Activated T-cell treated with anti-CD3 and anti-CD28 coated beads, Interleukin-2, amount 50 U/mL, for 72 hours (primary cell): Measurements from ENCODE around the gene KCNK15. TPM values are rescaled to one million over a fixed set of nuclear protein-coding genes. Genes with fewer than 3 reads are reported as not detected.
A peak's percentile ranks its signal among the peaks of the same experiment; 100 is the strongest.

Experiments used
- ATAC-seq, 2 donors: fragments of 150-1000 bp; cut with Tn5 transposase; replicated peaks in 1 of 2; 2 replicates each; pipeline ENCODE4 v1.10.0; 2021; ENCODE audit warnings: moderate library complexity in 2 of 2, mild to moderate bottlenecking in 1 of 2
- DNase-seq, 2 donors: peaks; one replicate each; pipeline ENCODE4 v3.0.0; 2021 to 2022; ENCODE audit warnings: mixed read lengths in 1 of 2
- H3K27ac Mint-ChIP-seq: one replicate; pipeline ENCODE4 v1.8.0; 2022; ENCODE audit warnings: mild to moderate bottlenecking, moderate library complexity, mixed read lengths
- H3K27me3 Mint-ChIP-seq: one replicate; pipeline ENCODE4 v1.8.0; 2022; ENCODE audit warnings: low read depth, mixed read lengths
- H3K36me3 Mint-ChIP-seq, 2 donors: one replicate each; pipeline ENCODE4 v1.8.0; 2022; ENCODE audit warnings: mixed read lengths in 2 of 2, mild to moderate bottlenecking in 1 of 2; ENCODE audit not compliant: insufficient read depth in 2 of 2
- H3K4me1 Mint-ChIP-seq: one replicate; pipeline ENCODE4 v1.8.0; 2022; ENCODE audit warnings: low read depth, mixed read lengths
- H3K4me3 Mint-ChIP-seq, 2 donors: one replicate each; pipeline ENCODE4 v1.8.0; 2022; ENCODE audit warnings: mild to moderate bottlenecking in 2 of 2, mixed read lengths in 2 of 2, moderate library complexity in 2 of 2
- H3K9me3 Mint-ChIP-seq, 2 donors: one replicate each; pipeline ENCODE4 v1.8.0; 2022; ENCODE audit warnings: mixed read lengths in 2 of 2
- total RNA-seq, 2 donors: library from RNA; stranded (reverse); gene quantifications; one replicate each; pipeline ENCODE4 v1.2.3, GENCODE V29; 2022

KCNK15 gene
- total RNA-seq, 2 donors from 2014 or later: 0.48 to 0.63 TPM

- Mint-ChIP-seq H3K36me3 (no peaks in the 10 kb centered on the region), H3K9me3 (no peaks in the 10 kb centered on the region), H3K27ac (no peak overlapping the region), H3K27me3 (no peaks in the 10 kb centered on the region), H3K4me3 (no peak overlapping the region), H3K4me1 (peaks cover 4% of the 10 kb centered on the region)
- DNase-seq (no peak), ATAC-seq (no peak)
These were observed 24.5 kb upstream of the KCNK15 start for GRCh38 chr20:44720997-44721784.

GRCh38 chr20:44721785-44722054, 23.9 kb upstream of the KCNK15 start:
- H3K36me3 Mint-ChIP-seq: no peaks in the 10 kb centered on the region
- no peak for ATAC-seq
- H3K4me1 Mint-ChIP-seq: peaks cover 4% of the 10 kb centered on the region
- H3K27me3 Mint-ChIP-seq: no peaks in the 10 kb centered on the region
- DNase-seq: no peak
- H3K27ac Mint-ChIP-seq: no peak overlapping the region
- H3K4me3 Mint-ChIP-seq: no peak overlapping the region
- no peaks in the 10 kb centered on the region for H3K9me3 Mint-ChIP-seq

- Mint-ChIP-seq H3K27me3 (no peaks in the 10 kb centered on the region), H3K9me3 (no peaks in the 10 kb centered on the region), H3K4me1 (peaks cover 4% of the 10 kb centered on the region), H3K4me3 (no peak overlapping the region), H3K36me3 (no peaks in the 10 kb centered on the region), H3K27ac (no peak overlapping the region)
- DNase-seq: no peak
- ATAC-seq: no peak
These were observed 22.7 kb upstream of the KCNK15 start for GRCh38 chr20:44722990-44723389.

GRCh38 chr20:44723391-44723790, 22.3 kb upstream of the KCNK15 start:
- ATAC-seq (no peak), DNase-seq (no peak)
- Mint-ChIP-seq H3K27ac (no peak overlapping the region), H3K4me1 (peaks cover 4% of the 10 kb centered on the region), H3K9me3 (no peaks in the 10 kb centered on the region), H3K4me3 (no peak overlapping the region), H3K27me3 (no peaks in the 10 kb centered on the region), H3K36me3 (no peaks in the 10 kb centered on the region)

- no peak for DNase-seq
- Mint-ChIP-seq H3K4me1 (peaks cover 4% of the 10 kb centered on the region), H3K4me3 (no peak overlapping the region), H3K27me3 (no peaks in the 10 kb centered on the region), H3K9me3 (no peaks in the 10 kb centered on the region), H3K27ac (no peak overlapping the region), H3K36me3 (no peaks in the 10 kb centered on the region)
- ATAC-seq: no peak
These were observed 21.8 kb upstream of the KCNK15 start for GRCh38 chr20:44723798-44724362.

- no peak for DNase-seq
- Mint-ChIP-seq H3K27me3 (no peaks in the 10 kb centered on the region), H3K4me1 (peaks cover 5% of the 10 kb centered on the region), H3K9me3 (no peaks in the 10 kb centered on the region), H3K4me3 (no peak overlapping the region), H3K27ac (no peak overlapping the region), H3K36me3 (no peaks in the 10 kb centered on the region)
- no peak for ATAC-seq
These were observed 21.1 kb upstream of the KCNK15 start for GRCh38 chr20:44724423-44725091.

GRCh38 chr20:44725837-44726236, 19.8 kb upstream of the KCNK15 start:
- no peak overlapping the region for H3K4me3 Mint-ChIP-seq
- H3K27me3 Mint-ChIP-seq: no peaks in the 10 kb centered on the region
- H3K36me3 Mint-ChIP-seq: no peaks in the 10 kb centered on the region
- ATAC-seq (no peak), DNase-seq (no peak)
- no peaks in the 10 kb centered on the region for H3K9me3 Mint-ChIP-seq
- peaks cover 9% of the 10 kb centered on the region for H3K4me1 Mint-ChIP-seq
- H3K27ac Mint-ChIP-seq: no peak overlapping the region

GRCh38 chr20:44727039-44727438, 18.6 kb upstream of the KCNK15 start:
- no peak overlapping the region for H3K27ac Mint-ChIP-seq
- peaks cover 12% of the 10 kb centered on the region for H3K4me1 Mint-ChIP-seq
- H3K27me3 Mint-ChIP-seq: no peaks in the 10 kb centered on the region
- H3K9me3 Mint-ChIP-seq: no peaks in the 10 kb centered on the region
- H3K36me3 Mint-ChIP-seq: no peaks in the 10 kb centered on the region
- DNase-seq: no peak
- no peak overlapping the region for H3K4me3 Mint-ChIP-seq
- ATAC-seq: no peak

- no peak for DNase-seq
These were observed 18.0 kb upstream of the KCNK15 start for GRCh38 chr20:44727651-44728050.

GRCh38 chr20:44728801-44729443, 16.7 kb upstream of the KCNK15 start:
- Mint-ChIP-seq H3K4me3 (no peak overlapping the region), H3K27me3 (no peaks in the 10 kb centered on the region), H3K27ac (no peak overlapping the region), H3K9me3 (no peaks in the 10 kb centered on the region), H3K4me1 (peaks cover 24% of the 10 kb centered on the region), H3K36me3 (no peaks in the 10 kb centered on the region)
- ATAC-seq (no peak), DNase-seq (no peak)

More at GRCh38 chr20:44727651-44728050, 18.0 kb upstream of the KCNK15 start:
- H3K4me1 Mint-ChIP-seq: peaks cover 18% of the 10 kb centered on the region
- no peaks in the 10 kb centered on the region for H3K27me3 Mint-ChIP-seq
- no peaks in the 10 kb centered on the region for H3K9me3 Mint-ChIP-seq
- H3K4me3 Mint-ChIP-seq: no peak overlapping the region
- H3K27ac Mint-ChIP-seq: no peak overlapping the region
- no peaks in the 10 kb centered on the region for H3K36me3 Mint-ChIP-seq
- ATAC-seq: no peak

- ATAC-seq (no peak), DNase-seq (no peak)
- Mint-ChIP-seq H3K27ac (no peak overlapping the region), H3K36me3 (no peaks in the 10 kb centered on the region), H3K4me3 (no peak overlapping the region), H3K4me1 (peaks cover 24% of the 10 kb centered on the region), H3K27me3 (no peaks in the 10 kb centered on the region), H3K9me3 (no peaks in the 10 kb centered on the region)
These were observed 15.2 kb upstream of the KCNK15 start for GRCh38 chr20:44730441-44730840.

- DNase-seq: no peak
- H3K4me3 Mint-ChIP-seq: no peak overlapping the region
- H3K36me3 Mint-ChIP-seq: peaks cover 0 to 3% of the 10 kb centered on the region in 2 donors
- no peak overlapping the region for H3K27ac Mint-ChIP-seq
- H3K9me3 Mint-ChIP-seq: peaks cover 3 to 4% of the 10 kb centered on the region in 2 donors
- peaks cover 33% of the 10 kb centered on the region for H3K4me1 Mint-ChIP-seq
- no peaks in the 10 kb centered on the region for H3K27me3 Mint-ChIP-seq
- no peak for ATAC-seq
These were observed 14.0 kb upstream of the KCNK15 start for GRCh38 chr20:44731657-44732056.

GRCh38 chr20:44732327-44732726, 13.3 kb upstream of the KCNK15 start:
- no peaks in the 10 kb centered on the region for H3K27me3 Mint-ChIP-seq
- peak overlapping the region; percentile 47 for H3K27ac Mint-ChIP-seq
- DNase-seq (no peak), ATAC-seq (peak; percentile 46 to 47)
- peaks cover 5 to 6% of the 10 kb centered on the region in 2 donors for H3K9me3 Mint-ChIP-seq
- H3K4me3 Mint-ChIP-seq: peak overlapping the region in 1 of 2 donors; percentile 6
- H3K4me1 Mint-ChIP-seq: peaks cover 37% of the 10 kb centered on the region
- H3K36me3 Mint-ChIP-seq: peaks cover 0 to 3% of the 10 kb centered on the region in 2 donors
